ENCODE results near the gene TCP1. TPM values are rescaled to one million over a fixed set of nuclear protein-coding genes. Genes with fewer than 3 reads are reported as not detected.

The TCP1 gene
- total and polyA plus RNA-seq, 9 of the 15 experiments (the other 6 are each of a cell fraction or from before 2014, with no cell fraction given) = 331 to 801 (median 645) TPM

- TF ChIP-seq MNT (conservative IDR thresholded peaks at IDR 0.05) = 0 out of 4 replicates have a peak, but pooled peaks of 1 of the 2 experiments have one; percentile 14
- TF ChIP-seq HDAC3 (IDR thresholded peaks at IDR 0.05; ENCODE audit: borderline replicate concordance, partially characterized antibody) = peak; percentile 38
- TF ChIP-seq SMAD3 (CRISPR knock-in tag; conservative IDR thresholded peaks at IDR 0.05) = no peak
- TF ChIP-seq RREB1 (CRISPR knock-in tag; IDR thresholded peaks at IDR 0.05) = no peak
- TF ChIP-seq GABPB2 (CRISPR knock-in tag; conservative IDR thresholded peaks at IDR 0.05) = no peak
- TF ChIP-seq STAG1 (CRISPR knock-in tag; IDR thresholded peaks at IDR 0.05; ENCODE audit: borderline replicate concordance) = no peak
- TF ChIP-seq NR0B1 (IDR thresholded peaks at IDR 0.05; ENCODE audit: partially characterized antibody) = no peak
- 0 out of 4 replicates have a peak, but pooled peaks of 1 of the 2 experiments have one; percentile 8 for TF ChIP-seq TEAD1 (CRISPR knock-in tag; IDR thresholded peaks at IDR 0.05)
- TF ChIP-seq ZBTB17 (CRISPR knock-in tag; IDR thresholded peaks at IDR 0.05) = no peak
- no peak for TF ChIP-seq ZNF764 (CRISPR knock-in tag; IDR thresholded peaks at IDR 0.05; ENCODE audit: low read depth)
- no peak for TF ChIP-seq THAP7 (CRISPR knock-in tag; IDR thresholded peaks at IDR 0.05)
- no peak for TF ChIP-seq ARID4B (CRISPR knock-in tag; IDR thresholded peaks at IDR 0.05)
- TF ChIP-seq HNRNPK (IDR thresholded peaks at IDR 0.05; ENCODE audit: low read depth, low read length, poor library complexity, severe bottlenecking) = no peak
Measured at GRCh38 chr6:159728531-159728964, 60.9 kb downstream of the TCP1 start (continued).

Data from K562 (cell line).